PFSK-1 (cell line): ENCODE data around the gene FOXN4.

Experiments used
- POLR2AphosphoS5 ChIP-seq: IDR thresholded peaks from 2 replicates; pipeline ENCODE4 v1.6.1; 2012; ENCODE audit warnings: low read depth, mild to moderate bottlenecking, control low read depth, low read length, moderate library complexity
- TAF1 ChIP-seq: IDR thresholded peaks from 2 replicates; pipeline ENCODE4 v1.6.1; 2012; ENCODE audit warnings: low read length, control low read depth, borderline replicate concordance; ENCODE audit not compliant: insufficient read depth
- TF ChIP-seq, protein P1 (sequence below), 2 experiments: IDR thresholded peaks; 2 replicates each; pipeline versions ENCODE4 v1.6.1 to v1.8.0; 2011 to 2012; ENCODE audit warnings: low read depth in 2 of 2, low read length in 2 of 2, control low read depth in 1 of 2, inconsistent platforms in 1 of 2, mild to moderate bottlenecking in 1 of 2, moderate library complexity in 1 of 2; ENCODE audit not compliant: insufficient read depth in 1 of 2

DNA sequence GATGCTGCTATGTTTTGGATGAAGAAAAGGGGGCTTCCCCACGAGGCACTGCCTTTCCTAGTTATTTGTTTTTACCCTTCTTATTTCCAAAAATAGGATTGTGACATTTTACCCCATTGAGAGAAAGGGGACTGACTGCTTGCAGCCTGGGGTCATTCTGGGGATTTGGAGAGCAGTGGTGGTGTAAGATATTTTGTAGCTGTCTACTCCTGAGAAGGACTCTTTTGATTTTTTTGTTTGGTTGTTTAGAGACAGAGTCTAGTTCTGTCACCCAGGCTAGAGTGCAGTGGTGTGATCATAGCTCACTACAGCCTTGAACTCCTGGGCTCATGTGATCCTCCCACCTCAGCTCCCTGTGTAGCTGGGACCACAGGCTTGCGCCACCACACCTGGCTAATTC, 78.9 kb downstream of the FOXN4 start:
- no peak for TF ChIP-seq POLR2AphosphoS5
- TF ChIP-seq, protein P1, sequence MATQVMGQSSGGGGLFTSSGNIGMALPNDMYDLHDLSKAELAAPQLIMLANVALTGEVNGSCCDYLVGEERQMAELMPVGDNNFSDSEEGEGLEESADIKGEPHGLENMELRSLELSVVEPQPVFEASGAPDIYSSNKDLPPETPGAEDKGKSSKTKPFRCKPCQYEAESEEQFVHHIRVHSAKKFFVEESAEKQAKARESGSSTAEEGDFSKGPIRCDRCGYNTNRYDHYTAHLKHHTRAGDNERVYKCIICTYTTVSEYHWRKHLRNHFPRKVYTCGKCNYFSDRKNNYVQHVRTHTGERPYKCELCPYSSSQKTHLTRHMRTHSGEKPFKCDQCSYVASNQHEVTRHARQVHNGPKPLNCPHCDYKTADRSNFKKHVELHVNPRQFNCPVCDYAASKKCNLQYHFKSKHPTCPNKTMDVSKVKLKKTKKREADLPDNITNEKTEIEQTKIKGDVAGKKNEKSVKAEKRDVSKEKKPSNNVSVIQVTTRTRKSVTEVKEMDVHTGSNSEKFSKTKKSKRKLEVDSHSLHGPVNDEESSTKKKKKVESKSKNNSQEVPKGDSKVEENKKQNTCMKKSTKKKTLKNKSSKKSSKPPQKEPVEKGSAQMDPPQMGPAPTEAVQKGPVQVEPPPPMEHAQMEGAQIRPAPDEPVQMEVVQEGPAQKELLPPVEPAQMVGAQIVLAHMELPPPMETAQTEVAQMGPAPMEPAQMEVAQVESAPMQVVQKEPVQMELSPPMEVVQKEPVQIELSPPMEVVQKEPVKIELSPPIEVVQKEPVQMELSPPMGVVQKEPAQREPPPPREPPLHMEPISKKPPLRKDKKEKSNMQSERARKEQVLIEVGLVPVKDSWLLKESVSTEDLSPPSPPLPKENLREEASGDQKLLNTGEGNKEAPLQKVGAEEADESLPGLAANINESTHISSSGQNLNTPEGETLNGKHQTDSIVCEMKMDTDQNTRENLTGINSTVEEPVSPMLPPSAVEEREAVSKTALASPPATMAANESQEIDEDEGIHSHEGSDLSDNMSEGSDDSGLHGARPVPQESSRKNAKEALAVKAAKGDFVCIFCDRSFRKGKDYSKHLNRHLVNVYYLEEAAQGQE (IDR thresholded peaks at IDR 0.05; ENCODE audit: insufficient read depth in 1 of 2, low read depth in 2 of 2, low read length in 2 of 2) = no peak
- no peak for TF ChIP-seq TAF1
